Mesodermal cell (in vitro differentiated cells): ENCODE results near the gene HINFP.
"Not testable (repeated sequence)": the region's sequence is repeated elsewhere in the genome, so short reads cannot be mapped to it uniquely, and the experiment has no call there.

Experiments
- H3K27ac ChIP-seq: 2 replicates; pipeline ENCODE4 v1.7.0; 2013; ENCODE audit warnings: mild to moderate bottlenecking, low read depth, low read length, moderate library complexity; ENCODE audit not compliant: severe bottlenecking
- H3K36me3 ChIP-seq: 2 replicates; pipeline ENCODE4 v1.7.1; 2013; ENCODE audit warnings: mild to moderate bottlenecking, low read length, moderate library complexity; ENCODE audit not compliant: control insufficient read depth, insufficient read depth
- H3K4me1 ChIP-seq: one replicate; pipeline ENCODE4 v1.7.1; 2013; ENCODE audit warnings: mild to moderate bottlenecking, low read length; ENCODE audit not compliant: insufficient read depth, control insufficient read depth, poor library complexity, severe bottlenecking
- H3K4me3 ChIP-seq: 2 replicates; pipeline ENCODE4 v1.7.0; 2013; ENCODE audit warnings: low read length, control low read depth, mild to moderate bottlenecking; ENCODE audit not compliant: insufficient read depth, poor library complexity, severe bottlenecking; ENCODE audit errors: extremely low read depth
- H3K9me3 ChIP-seq: 2 replicates; pipeline ENCODE4 v1.7.1; 2013; ENCODE audit warnings: mild to moderate bottlenecking, low read length, moderate library complexity; ENCODE audit not compliant: control insufficient read depth
- WGBS, 2 experiments: methylation state at CpG; one replicate each; pipeline ENCODE4 v1.1.5; 2013; ENCODE audit warnings: missing lambda C conversion rate in 2 of 2; ENCODE audit not compliant: insufficient coverage in 2 of 2; 5-methylcytosine and 5-hydroxymethylcytosine counted together

HINFP gene

DNA sequence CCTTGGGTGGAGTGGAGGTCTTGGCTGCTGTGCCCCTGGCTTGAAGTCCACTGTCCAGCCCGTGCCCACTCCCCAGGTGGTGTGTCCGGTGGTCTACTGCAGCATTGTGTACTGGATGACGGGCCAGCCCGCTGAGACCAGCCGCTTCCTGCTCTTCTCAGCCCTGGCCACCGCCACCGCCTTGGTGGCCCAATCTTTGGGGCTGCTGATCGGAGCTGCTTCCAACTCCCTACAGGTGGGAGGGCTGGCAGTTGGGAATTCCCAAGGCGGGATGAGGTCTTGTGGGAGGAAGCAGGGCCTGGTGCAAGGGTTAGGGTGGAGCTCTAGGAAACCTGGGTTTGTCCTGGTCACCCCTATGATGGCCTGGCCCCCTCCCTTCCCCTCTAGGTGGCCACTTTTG, 38.8 kb downstream of the HINFP start:
- 83 to 86% methylated on average over 4 of the region's 9 CpGs for WGBS, 2 experiments
- H3K4me3 ChIP-seq: no peak overlapping the region
- no peaks in the 10 kb centered on the region for H3K4me1 ChIP-seq
- H3K36me3 ChIP-seq: no peaks in the 10 kb centered on the region
- H3K9me3 ChIP-seq: no peaks in the 10 kb centered on the region
- no peak overlapping the region for H3K27ac ChIP-seq

DNA sequence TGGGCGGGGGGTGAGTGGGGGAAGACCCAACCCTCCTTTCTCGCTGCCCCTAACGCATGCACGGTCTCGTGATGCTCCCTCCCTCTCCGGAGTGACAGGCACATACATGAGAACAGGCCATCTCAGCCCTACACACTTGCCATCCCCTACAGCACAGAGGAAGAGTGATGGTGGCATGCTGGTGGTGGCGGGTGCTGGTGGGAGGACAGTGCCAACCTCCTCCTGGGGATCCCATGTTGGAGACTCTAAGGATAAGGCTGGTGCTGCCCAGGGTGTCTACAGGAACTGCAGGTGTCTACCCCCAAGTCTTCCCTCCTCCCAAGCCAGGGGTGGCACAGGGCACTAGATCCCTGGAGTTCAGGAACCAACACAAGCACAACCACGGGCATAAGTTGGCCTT, 40.5 kb downstream of the HINFP start:
- H3K36me3 ChIP-seq: no peaks in the 10 kb centered on the region
- WGBS, 2 experiments: 94 to 100% methylated on average over 2 to 6 of the region's 8 CpGs
- H3K9me3 ChIP-seq: no peaks in the 10 kb centered on the region
- peaks cover 6% of the 10 kb centered on the region for H3K4me1 ChIP-seq
- H3K27ac ChIP-seq: no peak overlapping the region
- no peak overlapping the region for H3K4me3 ChIP-seq

DNA sequence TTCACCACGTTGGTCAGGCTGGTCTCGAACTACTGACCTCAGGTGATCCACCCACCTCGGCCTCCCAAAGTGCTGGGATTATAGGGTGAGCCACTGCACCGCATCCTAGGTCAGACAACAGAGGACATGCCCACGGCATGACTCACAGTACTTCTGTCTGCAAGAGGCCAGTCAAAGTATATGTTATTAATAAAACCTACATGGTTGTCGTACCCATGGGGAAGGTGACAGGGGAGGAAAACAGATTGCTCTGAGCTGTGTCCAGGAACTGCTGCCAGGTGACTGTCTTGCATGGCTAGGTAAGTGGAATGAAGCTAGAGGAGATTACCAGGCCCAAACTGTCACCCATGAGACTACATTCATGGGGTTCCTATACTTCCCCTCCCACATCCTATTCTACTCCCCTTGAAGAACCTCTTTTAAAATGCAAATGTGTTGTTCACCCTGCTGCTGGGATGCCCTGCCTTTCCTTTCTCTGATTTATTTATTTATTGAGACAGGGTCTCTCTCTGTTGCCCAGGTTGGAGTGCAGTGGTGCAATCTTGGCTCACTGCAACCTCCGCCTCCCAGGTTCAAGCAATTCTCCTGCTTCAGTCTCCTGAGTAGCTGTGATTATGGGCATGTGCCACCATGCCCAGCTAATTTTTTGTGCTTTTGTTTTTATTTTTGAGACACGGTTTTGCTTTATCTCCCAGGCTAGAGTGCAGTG, 45.1 kb downstream of the HINFP start:
- H3K36me3 ChIP-seq: no peaks in the 10 kb centered on the region
- 71 to 76% methylated on average over 5 of the region's 8 CpGs for WGBS, 2 experiments
- no peak overlapping the region for H3K4me3 ChIP-seq
- H3K9me3 ChIP-seq: no peaks in the 10 kb centered on the region
- no peak overlapping the region for H3K27ac ChIP-seq
- H3K4me1 ChIP-seq: peaks cover 9% of the 10 kb centered on the region

DNA sequence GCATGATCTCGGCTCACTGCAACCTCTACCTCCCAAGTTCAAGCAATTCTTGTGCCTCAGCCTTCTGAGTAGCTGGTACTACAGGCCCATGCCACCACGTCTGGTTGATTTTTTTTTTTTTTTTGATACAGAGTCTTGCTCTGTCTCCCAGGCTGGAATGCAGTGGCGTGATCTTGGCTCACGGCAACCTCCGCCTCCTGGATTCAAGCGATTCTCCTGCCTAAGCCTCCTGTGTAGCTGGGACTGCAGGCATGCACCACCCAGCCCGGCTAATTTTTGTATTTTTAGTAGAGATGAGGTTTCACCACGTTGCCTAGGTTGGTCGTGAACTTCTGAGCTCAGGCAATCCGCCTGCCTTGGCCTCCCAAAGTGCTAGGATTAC, 45.7 kb downstream of the HINFP start:
- H3K4me1 ChIP-seq, H3K36me3 ChIP-seq, H3K27ac ChIP-seq, H3K4me3 ChIP-seq, H3K9me3 ChIP-seq: not testable (repeated sequence)
- WGBS, 2 experiments: 73 to 79% methylated on average over 7 to 10 of the region's 10 CpGs

DNA sequence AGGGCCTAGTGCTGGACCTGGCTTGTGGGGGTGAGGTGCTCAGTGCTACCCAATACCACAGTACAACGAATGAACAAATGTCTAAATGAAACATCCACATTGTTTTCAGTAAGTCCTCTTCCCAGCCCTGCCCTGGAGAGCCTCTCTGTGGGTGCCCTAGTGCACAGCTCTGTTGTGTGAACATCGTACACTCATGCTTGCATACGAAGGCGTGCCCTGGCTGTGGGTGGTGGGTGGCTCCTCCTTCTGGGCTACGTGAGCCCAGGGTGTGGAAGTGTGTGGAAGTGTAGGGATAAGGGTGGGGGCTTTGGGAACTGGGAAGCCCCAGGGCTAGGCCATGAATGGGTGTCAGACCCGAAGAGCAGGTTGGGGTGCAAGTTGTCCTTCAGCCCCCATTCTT, 46.6 kb downstream of the HINFP start:
- no peak overlapping the region for H3K27ac ChIP-seq
- 98% methylated on average over 4 of the region's 6 CpGs; no CpG with 5 or more reads in 1 of the 2 experiments for WGBS, 2 experiments
- peaks cover 9% of the 10 kb centered on the region for H3K4me1 ChIP-seq
- H3K4me3 ChIP-seq: no peak overlapping the region
- H3K9me3 ChIP-seq: no peaks in the 10 kb centered on the region
- H3K36me3 ChIP-seq: no peaks in the 10 kb centered on the region

DNA sequence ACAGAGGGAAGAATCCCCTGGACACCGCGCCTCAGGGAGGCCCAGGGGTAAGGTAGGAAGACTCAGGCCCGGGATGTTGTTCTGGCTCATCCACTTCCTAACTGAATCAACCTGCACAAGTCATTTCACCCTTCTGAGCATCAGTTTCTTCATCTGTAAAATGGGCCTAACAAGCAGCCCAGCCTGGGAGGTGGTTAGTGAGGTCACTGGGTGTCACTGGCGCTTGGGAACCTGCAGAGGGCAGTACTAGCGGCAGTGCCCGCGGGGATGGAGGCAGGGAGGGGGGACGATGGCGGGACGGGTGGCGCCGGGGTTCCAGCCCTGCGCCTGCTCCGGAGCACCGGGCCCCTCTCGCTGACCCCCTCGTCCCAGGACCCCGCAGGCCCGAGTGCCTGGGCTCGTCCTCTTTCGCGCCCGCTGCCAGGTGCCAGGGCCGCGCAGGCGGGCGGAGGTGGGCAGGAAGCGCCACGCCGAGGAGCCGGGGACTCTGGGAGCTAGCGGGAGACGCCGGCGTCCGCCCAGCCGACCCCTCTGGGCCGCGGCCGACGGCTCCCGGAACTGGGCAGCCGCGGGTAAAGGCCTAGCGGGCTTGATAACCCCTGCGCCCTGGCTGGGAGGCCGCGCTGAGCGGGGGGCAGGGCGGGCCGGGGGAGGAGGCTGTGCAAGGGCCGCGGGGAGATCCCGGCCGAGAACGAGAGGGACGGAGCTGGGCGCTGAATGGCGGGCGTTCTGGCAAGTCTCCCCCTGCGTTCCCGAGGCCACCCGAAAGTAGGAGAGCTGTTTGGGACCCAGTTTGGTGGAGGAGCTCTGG, 47.3 kb downstream of the HINFP start, which contains the start of gene NLRX1:
Gene NLRX1 (plus strand): TSS at position 255 of the 811 bp plus-strand sequence. CDS start 2,679 bp downstream, outside the sequence.
- Histone ChIP-seq H3K27ac (peak within 1 kb of the TSS; percentile 87), H3K4me3 (peak within 1 kb of the TSS; percentile 55), H3K36me3 (no peaks in the 10 kb centered on the region), H3K4me1 (peaks cover 9% of the 10 kb centered on the region), H3K9me3 (no peaks in the 10 kb centered on the region)
- WGBS, 2 experiments: 0 to 1% methylated on average over 42 to 53 of the region's 63 CpGs

DNA sequence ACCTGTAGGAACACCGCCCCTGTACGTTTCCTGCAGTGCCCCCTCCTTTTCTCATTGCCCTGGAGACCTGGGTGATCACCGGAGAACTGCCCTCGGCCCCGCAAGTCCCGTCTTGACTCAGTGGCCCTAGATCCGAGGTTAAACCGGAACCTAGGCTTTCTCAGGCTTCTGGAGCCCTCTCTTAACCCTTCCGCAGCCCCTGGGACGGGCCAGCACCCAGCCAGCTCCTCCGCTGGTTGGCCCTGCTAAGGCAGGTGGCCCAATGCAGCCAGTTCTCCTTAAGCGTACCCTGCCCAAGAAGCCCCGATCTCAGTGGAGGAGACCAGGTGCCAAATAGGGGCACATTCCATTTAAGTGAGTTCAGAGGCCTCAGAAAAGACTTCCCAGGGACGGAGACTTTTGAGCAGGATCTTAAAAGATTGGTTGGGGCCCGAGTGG, 47.9 kb downstream of the HINFP start:
- WGBS, 2 experiments: 15 to 20% methylated on average over 15 of the region's 15 CpGs
- Histone ChIP-seq H3K4me1 (peaks cover 9% of the 10 kb centered on the region), H3K36me3 (no peaks in the 10 kb centered on the region), H3K4me3 (peak overlapping the region; percentile 55), H3K9me3 (no peaks in the 10 kb centered on the region), H3K27ac (peak overlapping the region; percentile 87)

DNA sequence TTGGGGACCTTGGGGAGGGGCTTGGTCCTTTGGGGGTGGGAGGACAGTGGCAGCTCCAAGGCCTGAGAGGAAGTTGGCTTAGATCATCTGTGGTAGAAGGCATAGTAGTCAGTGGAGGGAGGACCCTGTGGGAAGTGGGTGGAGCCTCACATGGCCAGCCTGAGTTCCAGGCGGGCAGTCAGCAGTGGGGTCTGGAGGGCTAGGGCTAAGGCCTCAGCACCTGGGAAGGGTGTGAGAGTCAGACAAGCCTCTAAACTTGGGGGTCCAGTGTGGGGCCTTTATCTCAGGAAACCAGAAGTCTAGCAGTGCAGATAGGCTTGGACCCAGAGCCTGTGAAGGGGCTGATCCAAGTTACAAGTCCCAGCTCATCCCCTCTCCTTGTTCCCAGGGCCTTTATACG, 51.1 kb downstream of the HINFP start:
- H3K4me1 ChIP-seq: peaks cover 7% of the 10 kb centered on the region
- no peaks in the 10 kb centered on the region for H3K9me3 ChIP-seq
- no peak overlapping the region for H3K4me3 ChIP-seq
- no peak overlapping the region for H3K27ac ChIP-seq
- no peaks in the 10 kb centered on the region for H3K36me3 ChIP-seq
- WGBS, 2 experiments: 83 to 100% methylated on average over 1 to 2 of the region's 2 CpGs

DNA sequence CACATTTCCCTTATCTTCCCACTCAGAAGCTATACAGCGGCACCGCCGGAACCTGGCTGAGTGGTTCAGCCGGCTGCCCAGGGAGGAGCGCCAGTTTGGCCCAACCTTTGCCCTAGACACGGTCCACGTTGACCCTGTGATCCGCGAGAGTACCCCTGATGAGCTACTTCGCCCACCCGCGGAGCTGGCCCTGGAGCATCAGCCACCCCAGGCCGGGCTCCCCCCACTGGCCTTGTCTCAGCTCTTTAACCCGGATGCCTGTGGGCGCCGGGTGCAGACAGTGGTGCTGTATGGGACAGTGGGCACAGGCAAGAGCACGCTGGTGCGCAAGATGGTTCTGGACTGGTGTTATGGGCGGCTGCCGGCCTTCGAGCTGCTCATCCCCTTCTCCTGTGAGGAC, 52.1 kb downstream of the HINFP start:
- WGBS, 2 experiments: 95 to 97% methylated on average over 18 to 21 of the region's 21 CpGs
- no peak overlapping the region for H3K4me3 ChIP-seq
- peaks cover 7% of the 10 kb centered on the region for H3K4me1 ChIP-seq
- H3K27ac ChIP-seq: no peak overlapping the region
- peaks cover 4% of the 10 kb centered on the region for H3K36me3 ChIP-seq
- H3K9me3 ChIP-seq: no peaks in the 10 kb centered on the region

DNA sequence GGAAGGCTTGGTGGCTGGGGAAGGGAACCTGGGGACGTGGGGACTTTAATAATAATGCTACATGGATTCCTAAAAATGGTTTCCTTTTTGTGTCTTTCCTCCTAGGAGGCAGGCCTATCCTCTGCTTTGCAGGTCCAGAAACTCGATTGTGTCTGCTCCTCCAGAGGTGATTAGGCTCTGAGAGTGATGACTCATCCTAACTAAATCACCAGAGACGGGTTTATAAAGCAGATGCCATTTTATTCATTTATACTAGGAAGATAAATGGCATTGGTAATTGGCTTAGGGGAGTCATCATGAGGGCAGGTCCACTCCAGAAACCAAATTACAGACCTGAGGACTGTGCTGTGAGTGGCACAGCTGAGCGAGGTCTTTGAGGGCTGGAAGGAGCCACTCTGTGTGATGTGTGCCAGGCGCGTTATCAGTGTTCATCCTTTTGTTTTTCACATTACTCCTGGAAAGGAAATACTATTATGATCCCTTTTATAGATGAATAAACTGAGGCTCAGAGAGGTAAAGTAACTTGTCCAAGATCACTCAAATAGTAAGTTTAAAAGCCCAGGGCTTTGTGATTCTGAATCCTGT, 54.2 kb downstream of the HINFP start:
- Histone ChIP-seq H3K27ac (peak overlapping the region; percentile 23), H3K4me1 (peaks cover 5% of the 10 kb centered on the region), H3K36me3 (peaks cover 4% of the 10 kb centered on the region), H3K9me3 (no peaks in the 10 kb centered on the region), H3K4me3 (no peak overlapping the region)
- WGBS, 2 experiments: 80 to 100% methylated on average over 1 of the region's 6 CpGs
